GM18520 (cell line): ENCODE data around the gene KCNMB2.

Source experiments
- ATAC-seq: cut with Tn5 transposase; IDR thresholded peaks from one replicate; pipeline ENCODE4 v1.9.1; 2021; ENCODE audit not compliant: unreplicated experiment

Gene KCNMB2

DNA sequence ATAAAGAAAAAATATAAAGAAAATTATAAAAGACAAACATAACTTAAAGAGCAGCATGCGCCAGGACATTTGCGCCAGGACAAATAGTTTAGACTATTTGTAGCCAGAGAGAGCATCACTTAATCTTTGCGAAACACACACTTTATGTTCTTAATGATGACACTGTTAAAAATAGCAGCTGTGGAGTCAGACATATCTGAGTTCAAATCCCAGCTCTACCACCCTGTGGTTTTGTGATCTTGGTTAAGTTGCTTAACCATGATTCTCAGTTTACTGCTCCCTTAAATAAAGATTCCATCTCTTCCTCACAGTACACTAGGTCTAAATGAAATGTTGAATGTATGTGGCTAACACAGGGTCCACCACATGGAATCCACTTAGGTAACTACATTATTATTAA, 31.4 kb downstream of the KCNMB2 start:
- no peak for ATAC-seq

DNA sequence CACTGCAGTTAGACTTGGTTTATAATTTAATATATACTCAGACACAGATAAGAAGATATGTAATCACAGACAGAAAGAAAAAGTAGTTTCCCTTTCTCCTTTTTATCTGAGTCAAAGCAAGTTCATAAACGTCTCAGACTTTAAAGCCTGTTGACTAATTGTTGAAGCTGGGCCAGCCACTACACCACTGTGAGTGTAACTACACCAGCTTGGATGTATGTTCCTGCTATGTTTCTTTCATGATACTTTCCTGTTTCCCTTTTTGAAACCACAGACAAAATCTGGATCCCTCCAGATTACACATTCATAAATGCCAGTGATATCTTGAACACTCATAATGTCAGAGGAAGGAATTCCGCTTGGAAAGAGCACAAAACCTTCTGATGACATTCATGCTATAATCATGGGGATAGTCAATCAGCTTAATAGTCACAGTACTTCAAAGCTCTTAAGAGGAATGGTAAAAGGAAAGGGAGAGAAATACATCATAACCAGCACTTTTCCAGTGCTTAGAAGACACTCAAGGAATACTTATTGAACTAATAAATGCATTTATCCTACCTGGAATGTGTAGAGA, 32.0 kb downstream of the KCNMB2 start:
- ATAC-seq = no peak

GRCh38 chr3:178568911-178569310, 32.7 kb downstream of the KCNMB2 start:
- ATAC-seq = no peak

DNA sequence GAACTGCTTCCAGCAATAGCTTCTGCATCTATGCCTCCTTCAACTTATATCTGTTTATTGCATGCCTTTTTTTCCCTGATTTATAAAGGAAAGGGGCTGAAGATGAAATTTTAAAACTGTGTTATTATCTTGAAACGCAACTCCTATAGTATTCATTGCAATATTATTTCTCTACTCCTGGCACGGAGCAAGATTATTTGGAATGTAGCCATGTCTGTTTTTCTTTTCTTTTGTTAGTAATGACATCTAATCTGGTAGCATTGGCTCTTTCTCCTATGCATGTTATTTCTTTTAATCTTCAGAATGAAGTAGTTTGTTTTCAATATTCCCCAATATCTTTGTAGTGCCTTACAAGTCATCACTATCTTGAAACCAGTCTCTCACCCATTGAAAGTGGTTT, 33.6 kb downstream of the KCNMB2 start:
- no peak for ATAC-seq

DNA sequence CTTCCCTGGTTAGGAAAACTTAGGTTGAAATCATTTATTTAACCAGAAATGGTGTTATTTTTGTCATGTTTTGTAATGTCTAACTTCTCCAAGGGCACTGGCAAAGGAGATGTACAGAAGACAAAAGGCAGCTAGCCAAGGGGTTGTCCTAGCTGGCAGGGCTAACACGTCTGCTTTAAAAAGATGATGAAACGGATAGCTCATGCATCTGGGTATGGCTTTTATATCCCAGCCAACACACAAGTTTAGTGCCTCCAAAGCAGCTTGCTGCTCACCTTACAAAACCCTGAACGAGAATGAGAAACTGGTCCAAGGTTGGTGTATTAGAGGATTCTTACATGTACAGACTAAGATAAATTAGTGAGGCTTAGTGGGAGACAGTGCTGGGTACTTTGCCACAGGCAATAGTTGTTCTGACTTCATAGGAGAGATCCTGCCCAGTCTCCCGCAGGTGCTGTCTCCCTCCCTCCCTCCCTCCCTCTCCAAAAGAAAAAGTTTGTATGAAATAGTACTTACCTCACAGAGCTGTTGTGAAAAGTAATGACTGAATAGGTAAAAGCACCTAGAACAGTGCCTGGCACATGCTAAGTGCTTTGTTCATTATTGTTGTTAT, 47.8 kb downstream of the KCNMB2 start:
- ATAC-seq = no peak

GRCh38 chr3:178584722-178585380, 48.6 kb downstream of the KCNMB2 start:
- no peak for ATAC-seq

DNA sequence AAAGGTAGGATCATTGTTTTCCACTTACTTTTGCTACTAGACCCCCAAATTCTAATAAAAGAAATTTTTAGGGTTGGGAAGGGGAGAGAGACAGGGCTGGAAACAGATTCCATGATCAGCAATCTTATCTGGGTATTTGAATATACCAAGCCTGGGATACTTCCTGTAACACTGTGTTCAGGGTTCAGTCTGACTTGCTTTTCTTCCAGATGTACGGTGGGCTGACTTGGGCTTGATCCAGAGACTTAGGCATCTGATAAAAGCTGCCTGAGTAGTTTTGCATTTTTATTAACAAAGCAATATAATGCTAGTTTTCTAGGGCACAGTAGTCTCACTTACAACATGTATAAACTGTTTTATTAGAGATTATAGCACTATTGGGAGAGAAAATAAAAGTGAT, 49.2 kb downstream of the KCNMB2 start:
- ATAC-seq = no peak

DNA sequence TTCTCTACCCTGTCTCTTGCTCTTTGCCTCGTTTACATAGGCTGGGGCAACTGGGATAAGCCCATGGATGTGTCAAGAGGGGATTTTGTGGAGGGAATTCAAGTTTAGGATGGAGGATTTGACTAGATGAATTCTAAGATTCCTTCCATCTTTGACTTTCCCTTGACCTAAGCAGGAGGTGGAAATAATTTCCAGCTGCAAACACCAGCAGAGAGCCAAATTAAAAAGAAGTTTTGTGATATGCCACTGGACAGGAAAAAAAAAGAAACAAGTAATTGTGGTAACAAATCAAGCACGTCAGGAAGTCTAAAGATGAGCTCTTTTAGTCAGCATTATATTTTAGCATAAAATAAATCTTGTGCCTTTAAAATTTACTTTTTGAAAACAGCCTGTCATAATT, 49.8 kb downstream of the KCNMB2 start:
- ATAC-seq = no peak

GRCh38 chr3:178588628-178589027, 52.4 kb downstream of the KCNMB2 start:
- ATAC-seq = no peak

DNA sequence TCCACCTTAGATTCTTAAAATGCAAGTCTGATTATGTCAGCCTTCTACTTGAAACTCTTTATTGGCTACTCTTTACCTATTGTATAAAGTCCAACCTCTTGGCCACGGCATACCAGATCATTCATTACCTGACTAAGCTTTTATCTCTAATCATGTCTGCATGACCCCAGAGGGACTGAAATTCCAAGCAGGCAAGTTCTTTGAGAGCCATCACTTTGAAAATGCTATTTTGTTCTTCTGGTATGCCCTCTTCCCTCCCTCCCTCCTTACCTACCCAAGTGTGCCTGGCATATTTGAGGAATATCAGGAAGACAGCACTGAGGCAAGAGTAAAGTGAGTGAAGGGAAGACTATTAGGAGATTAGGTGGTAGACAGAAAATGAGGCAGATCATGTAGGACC, 57.5 kb downstream of the KCNMB2 start:
- ATAC-seq = no peak

DNA sequence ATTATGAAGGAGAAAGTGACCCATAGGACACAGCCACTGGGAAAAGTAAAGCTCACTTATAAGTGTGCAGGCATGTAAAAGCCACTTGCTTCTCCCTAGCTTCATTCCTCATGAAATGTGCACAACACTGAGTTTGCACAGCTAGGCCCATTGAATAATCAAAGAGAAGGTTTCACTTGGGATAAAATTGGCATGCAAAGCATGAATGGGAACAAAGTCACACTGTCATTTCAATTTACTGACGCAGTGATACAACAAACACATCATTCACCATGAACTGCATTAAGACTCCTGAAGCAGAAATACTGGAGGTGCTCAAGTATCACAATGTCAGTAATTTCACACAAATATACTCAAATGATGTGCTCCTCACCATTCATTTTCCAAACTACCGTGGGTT, 61.1 kb downstream of the KCNMB2 start:
- ATAC-seq = no peak

DNA sequence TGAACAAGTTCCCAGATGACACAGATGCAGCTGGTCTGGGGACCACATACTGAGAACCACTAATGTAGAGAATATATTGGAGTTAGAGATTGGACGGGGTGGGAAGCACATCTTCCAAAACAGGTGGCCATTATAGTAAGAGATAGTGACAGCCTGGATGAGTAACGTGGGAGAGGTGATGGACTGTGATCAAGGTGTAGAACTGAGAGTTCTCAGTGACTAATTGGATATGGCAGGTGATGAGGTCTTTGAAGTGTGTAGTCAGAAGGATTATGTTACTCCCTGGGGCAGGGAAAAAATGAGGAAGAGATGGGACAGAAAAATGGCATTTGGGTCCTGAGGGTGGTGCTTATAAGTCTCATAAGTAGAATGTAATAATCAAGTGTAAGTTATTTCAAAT, 66.6 kb downstream of the KCNMB2 start:
- ATAC-seq = no peak

- no peak for ATAC-seq
Observed at GRCh38 chr3:178603735-178604134, 67.5 kb downstream of the KCNMB2 start.

DNA sequence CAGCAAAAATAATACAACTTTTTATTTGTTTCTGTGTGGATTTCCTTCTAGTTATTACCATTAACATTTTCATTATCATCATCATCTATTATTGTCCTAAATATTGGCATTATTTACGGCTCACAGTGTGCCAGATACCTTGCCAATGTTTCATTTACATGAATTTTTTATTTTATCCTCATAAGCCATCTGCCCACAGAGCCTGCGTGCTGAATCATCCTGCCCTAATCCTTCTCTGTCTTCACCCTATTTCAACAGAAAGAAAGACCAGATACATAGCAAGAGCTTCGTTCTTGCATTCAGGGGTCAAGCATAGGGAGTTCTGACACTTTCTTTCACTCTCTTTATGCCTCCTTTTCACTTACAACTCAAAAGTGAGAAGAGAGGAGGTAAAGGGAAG, 82.0 kb downstream of the KCNMB2 start:
- ATAC-seq = no peak

- no peak for ATAC-seq
Observed at GRCh38 chr3:178618896-178619295, 82.7 kb downstream of the KCNMB2 start.

GRCh38 chr3:178623666-178624255, 87.5 kb downstream of the KCNMB2 start:
- no peak for ATAC-seq

DNA sequence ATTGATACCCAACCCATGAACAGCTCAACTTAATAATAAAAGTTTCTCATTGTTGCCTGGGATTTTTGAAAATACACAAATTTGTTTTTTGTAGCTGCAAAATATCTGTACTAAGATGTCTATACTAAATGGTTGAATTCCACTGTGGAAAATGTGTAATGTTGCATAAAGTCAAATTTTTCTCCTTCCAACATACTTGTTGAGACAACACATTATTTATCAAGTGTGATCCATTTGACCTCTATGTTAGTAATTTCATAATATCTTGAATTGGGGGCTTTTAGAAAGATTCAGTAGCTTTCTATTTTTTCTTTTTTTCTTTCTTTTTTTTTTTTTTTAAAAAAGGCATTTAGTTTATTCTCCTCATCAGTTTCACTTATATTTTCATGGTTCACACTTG, 88.0 kb downstream of the KCNMB2 start:
- no peak for ATAC-seq

DNA sequence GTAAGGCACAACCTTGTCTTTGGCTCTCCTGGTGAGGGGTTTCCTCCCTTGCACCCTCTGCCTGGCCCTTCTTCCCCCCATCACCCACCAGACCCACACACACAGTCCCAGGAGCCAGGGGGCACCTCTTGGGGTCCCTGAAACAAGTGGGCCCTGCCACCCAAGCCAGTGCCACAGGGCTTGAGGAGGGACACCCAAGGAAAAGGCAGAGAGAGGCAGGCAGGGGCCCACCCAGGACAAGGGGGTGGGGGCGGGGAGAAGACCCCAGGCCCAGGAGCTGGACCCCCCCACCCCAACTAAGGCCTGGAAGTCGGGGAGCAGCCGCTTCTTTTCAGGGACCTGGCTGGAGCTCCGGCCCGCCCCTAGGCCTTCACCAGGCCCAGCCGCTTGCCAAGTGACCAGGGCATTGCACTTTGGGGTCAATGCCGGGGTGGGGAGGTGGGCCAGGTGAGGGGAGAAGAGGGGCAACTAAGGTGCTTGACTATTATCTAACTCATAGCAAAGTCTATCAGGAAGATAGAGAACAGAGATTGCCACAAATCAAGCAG, 88.9 kb downstream of the KCNMB2 start:
- ATAC-seq = no peak

GRCh38 chr3:178628037-178628436, 91.8 kb downstream of the KCNMB2 start:
- ATAC-seq = no peak

- ATAC-seq = no peak
Observed at GRCh38 chr3:178629430-178630178, 93.4 kb downstream of the KCNMB2 start.

DNA sequence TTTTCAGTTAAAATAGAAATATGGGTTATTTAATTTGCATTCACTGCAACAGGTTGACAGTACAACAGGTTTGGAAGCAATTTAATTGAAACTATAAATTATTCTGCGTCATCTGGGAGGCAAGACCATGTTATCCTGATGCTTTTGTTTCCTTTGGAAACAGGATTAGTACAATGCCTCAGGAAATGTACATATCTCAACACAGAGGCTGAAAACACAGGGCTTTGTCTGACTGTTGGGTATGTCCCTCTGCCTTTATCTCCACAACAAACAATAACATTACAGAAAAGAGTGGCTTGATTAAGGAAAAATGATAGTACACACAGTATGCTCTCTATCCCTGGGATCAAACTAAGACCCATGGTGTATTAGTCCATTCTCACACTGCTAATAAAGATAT, 95.7 kb downstream of the KCNMB2 start:
- no peak for ATAC-seq
